Colonic mucosa (tissue), 4 donors: ENCODE data around the gene CRISP2. TPM values are rescaled to one million over a fixed set of nuclear protein-coding genes. Genes with fewer than 3 reads are reported as not detected.
"Not testable (repeated sequence)": the region's sequence is repeated elsewhere in the genome, so short reads cannot be mapped to it uniquely, and the experiment has no call there.

Experiments
- DNase-seq: peaks from one replicate; pipeline ENCODE4 v3.0.0-alpha.2; 2020
- H3K27ac ChIP-seq: fragments of 200-600 bp; one replicate; pipeline ENCODE4 v1.8.0; 2021
- H3K27me3 ChIP-seq: fragments of 200-600 bp; one replicate; pipeline ENCODE4 v1.8.0; 2021
- H3K36me3 ChIP-seq: fragments of 200-600 bp; one replicate; pipeline ENCODE4 v1.8.0; 2021
- H3K4me1 ChIP-seq: fragments of 200-600 bp; one replicate; pipeline ENCODE4 v1.8.0; 2021; ENCODE audit warnings: mild to moderate bottlenecking
- H3K4me3 ChIP-seq: fragments of 200-600 bp; one replicate; pipeline ENCODE4 v1.8.0; 2021
- H3K9ac ChIP-seq, 2 donors: one replicate each; pipeline ENCODE4 v1.7.0; 2013; ENCODE audit warnings: control low read depth in 2 of 2, low read depth in 2 of 2, low read length in 2 of 2
- H3K9me3 ChIP-seq: fragments of 200-600 bp; one replicate; pipeline ENCODE4 v1.8.0; 2021
- intact Hi-C: fragments of 100-400 bp; cut with DNase I; formaldehyde crosslinking; loops from one replicate; pipeline ENCODE4 v1.14.1; 2022
- total RNA-seq, 2 donors: library from RNA; stranded (reverse); fragmentation: NEBNext Ultra II Directional in 1 of 2; extraction: Animal tissue kit (Norgen Biotek cat#: 25700) in 1 of 2; gene quantifications; one replicate each; pipeline ENCODE4 v1.2.1, GENCODE V29; 2021
- TF ChIP-seq, protein P1 (sequence below): fragments of 200-600 bp; IDR thresholded peaks from one replicate; pipeline ENCODE4 v1.8.0; 2022; ENCODE audit warnings: antibody characterized with exemption, mild to moderate bottlenecking
- donor health status: healthy.
- donor health status: DM: no; HTN: no; CAD: no.
- donor health status: DM: no; HTN: no; CAD: no.

CRISP2 gene
- total RNA-seq, 2 donors from 2014 or later = not detected

DNA sequence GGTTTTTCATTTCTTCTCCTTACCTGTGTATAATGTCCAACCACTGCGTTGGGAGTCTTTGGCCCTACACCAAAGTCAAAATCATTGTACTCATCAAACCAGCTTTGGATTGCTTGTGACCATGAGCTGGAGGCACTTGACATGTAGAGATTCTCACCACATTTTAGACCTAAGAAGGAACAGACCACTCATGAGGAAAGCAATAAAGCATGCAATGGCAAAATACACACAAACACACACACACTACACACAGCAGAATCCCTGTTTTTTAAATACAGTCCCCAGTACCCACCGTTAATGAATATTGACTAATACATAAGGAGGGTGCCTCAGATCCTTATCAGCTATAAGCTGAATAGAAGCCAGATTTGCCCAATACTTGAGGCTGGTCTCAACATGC is 20.3 kb upstream of the CRISP2 start:
- TF ChIP-seq, protein P1, sequence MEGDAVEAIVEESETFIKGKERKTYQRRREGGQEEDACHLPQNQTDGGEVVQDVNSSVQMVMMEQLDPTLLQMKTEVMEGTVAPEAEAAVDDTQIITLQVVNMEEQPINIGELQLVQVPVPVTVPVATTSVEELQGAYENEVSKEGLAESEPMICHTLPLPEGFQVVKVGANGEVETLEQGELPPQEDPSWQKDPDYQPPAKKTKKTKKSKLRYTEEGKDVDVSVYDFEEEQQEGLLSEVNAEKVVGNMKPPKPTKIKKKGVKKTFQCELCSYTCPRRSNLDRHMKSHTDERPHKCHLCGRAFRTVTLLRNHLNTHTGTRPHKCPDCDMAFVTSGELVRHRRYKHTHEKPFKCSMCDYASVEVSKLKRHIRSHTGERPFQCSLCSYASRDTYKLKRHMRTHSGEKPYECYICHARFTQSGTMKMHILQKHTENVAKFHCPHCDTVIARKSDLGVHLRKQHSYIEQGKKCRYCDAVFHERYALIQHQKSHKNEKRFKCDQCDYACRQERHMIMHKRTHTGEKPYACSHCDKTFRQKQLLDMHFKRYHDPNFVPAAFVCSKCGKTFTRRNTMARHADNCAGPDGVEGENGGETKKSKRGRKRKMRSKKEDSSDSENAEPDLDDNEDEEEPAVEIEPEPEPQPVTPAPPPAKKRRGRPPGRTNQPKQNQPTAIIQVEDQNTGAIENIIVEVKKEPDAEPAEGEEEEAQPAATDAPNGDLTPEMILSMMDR = no peak
- DNase-seq = no peak
- H3K4me1 ChIP-seq = no peaks in the 10 kb centered on the region
- H3K27me3 ChIP-seq = no peaks in the 10 kb centered on the region
- H3K36me3 ChIP-seq = no peaks in the 10 kb centered on the region
- H3K27ac ChIP-seq = no peak overlapping the region
- intact Hi-C loops = no loop called here
- H3K4me3 ChIP-seq = no peak overlapping the region
- H3K9ac ChIP-seq = no peak overlapping the region
- H3K9me3 ChIP-seq = no peaks in the 10 kb centered on the region

GRCh38 chr6:49732781-49733180 is 19.4 kb upstream of the CRISP2 start:
- no peak for DNase-seq
- Histone ChIP-seq H3K36me3 (no peaks in the 10 kb centered on the region), H3K4me3 (no peak overlapping the region), H3K27ac (no peak overlapping the region), H3K9ac (no peak overlapping the region), H3K27me3 (no peaks in the 10 kb centered on the region), H3K9me3 (no peaks in the 10 kb centered on the region), H3K4me1 (no peaks in the 10 kb centered on the region)
- TF ChIP-seq, protein P1 = no peak
- intact Hi-C loops = no loop called here

- no peaks in the 10 kb centered on the region for H3K4me1 ChIP-seq
- no peak for DNase-seq
- no peaks in the 10 kb centered on the region for H3K36me3 ChIP-seq
- H3K9ac ChIP-seq = no peak overlapping the region
- H3K4me3 ChIP-seq = no peak overlapping the region
- no peaks in the 10 kb centered on the region for H3K9me3 ChIP-seq
- no peaks in the 10 kb centered on the region for H3K27me3 ChIP-seq
- intact Hi-C loops = no loop called here
- TF ChIP-seq, protein P1 = no peak
- no peak overlapping the region for H3K27ac ChIP-seq
These were observed 16.9 kb upstream of the CRISP2 start for GRCh38 chr6:49730251-49730650.

DNA sequence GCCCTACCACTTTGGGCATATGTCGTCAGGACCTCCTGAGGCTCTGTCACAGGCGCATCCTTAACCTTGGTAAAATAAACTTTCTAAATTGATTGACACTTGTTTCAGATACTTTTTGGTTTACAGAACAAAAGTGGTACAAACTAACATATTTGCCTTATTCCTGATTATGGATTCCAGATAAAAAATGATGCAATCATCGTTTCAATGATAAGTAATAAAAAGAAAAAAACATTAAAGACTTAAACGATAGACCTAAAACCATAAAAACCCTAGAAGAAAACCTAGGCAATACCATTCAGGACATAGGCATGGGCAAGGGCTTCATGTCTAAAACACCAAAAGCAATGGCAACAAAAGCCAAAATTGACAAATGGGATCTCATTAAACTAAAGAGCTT is 10.6 kb upstream of the CRISP2 start:
- H3K36me3 ChIP-seq, H3K27ac ChIP-seq, H3K27me3 ChIP-seq, intact Hi-C loops, H3K4me3 ChIP-seq, H3K4me1 ChIP-seq, H3K9me3 ChIP-seq, H3K9ac ChIP-seq, DNase-seq: not testable (repeated sequence)

DNA sequence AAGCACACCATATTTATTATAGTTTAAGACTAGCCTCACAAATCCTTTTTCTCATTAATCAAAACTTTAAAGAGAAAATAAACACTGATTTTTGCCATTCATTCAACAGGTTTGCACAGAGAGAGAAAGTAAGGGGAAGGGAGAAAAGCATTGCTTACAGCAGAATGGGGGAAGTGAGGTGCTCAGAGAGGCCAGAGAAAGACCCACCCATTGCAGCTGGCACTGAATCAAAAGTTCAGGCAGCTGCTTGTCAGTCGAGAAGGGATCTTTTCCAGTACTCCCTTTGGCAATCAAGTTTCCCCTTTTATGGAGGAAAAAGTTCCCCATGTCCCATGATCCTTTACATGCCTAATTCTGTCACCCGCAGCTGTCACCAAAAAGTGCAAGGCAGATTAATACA is 8.0 kb upstream of the CRISP2 start:
- intact Hi-C loops = no loop called here
- Histone ChIP-seq H3K27ac (no peak overlapping the region), H3K9ac (no peak overlapping the region), H3K4me1 (no peaks in the 10 kb centered on the region), H3K4me3 (no peak overlapping the region), H3K27me3 (no peaks in the 10 kb centered on the region), H3K9me3 (no peaks in the 10 kb centered on the region), H3K36me3 (no peaks in the 10 kb centered on the region)
- DNase-seq = no peak
- TF ChIP-seq, protein P1 = no peak

DNA sequence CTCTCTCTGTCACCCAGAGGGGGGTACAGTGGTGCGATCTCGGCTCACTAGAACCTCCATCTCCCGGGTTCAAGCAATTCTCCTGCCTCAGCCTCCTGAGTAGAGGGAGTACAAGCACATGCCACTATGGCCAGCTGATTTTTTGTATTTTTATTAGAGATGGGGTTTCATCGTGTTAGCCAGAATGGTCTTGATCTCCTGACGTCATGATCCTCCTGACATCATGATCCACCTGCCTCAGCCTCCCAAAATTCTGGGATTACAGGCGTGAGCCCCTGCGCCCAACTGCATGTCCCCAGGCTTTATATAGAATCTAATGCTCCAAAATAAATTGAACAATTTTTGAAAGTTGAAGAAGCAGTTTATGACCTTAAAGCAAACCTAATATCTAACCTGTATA is 7.0 kb upstream of the CRISP2 start:
- no peaks in the 10 kb centered on the region for H3K27me3 ChIP-seq
- no peaks in the 10 kb centered on the region for H3K9me3 ChIP-seq
- intact Hi-C loops = no loop called here
- no peak overlapping the region for H3K9ac ChIP-seq
- H3K27ac ChIP-seq = no peak overlapping the region
- H3K4me3 ChIP-seq = no peak overlapping the region
- H3K36me3 ChIP-seq = no peaks in the 10 kb centered on the region
- no peaks in the 10 kb centered on the region for H3K4me1 ChIP-seq
- no peak for DNase-seq
- TF ChIP-seq, protein P1 = no peak
